Measurements from ENCODE around the gene GLT1D1.

GLT1D1 gene

DNA sequence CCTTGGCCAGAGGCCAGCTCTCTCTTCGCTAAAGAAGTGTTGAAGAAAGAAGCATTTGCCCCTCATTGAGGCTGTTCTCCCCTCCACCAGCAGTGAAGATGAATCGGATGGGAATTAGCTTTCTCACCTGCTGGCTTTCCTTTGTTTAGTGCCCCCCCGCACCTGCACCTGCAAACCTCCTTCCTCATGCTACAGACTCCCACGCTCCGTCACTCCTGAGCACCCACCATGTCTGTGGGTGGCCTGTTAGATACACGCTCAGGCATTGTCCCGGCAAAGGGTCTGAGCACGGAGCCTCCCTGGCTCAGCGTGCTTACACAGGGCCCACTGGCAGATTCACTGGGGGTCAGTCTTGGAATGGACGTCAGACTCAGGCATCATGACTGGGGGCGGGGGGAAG is 121.6 kb downstream of the GLT1D1 start:
- in situ Hi-C loops (cut with MboI; ENCODE audit: low sequenced_read_pairs, unreplicated experiment) = no loop called here
- no peak for DNase-seq (ENCODE audit: low spot score)
- TF ChIP-seq, protein P1, sequence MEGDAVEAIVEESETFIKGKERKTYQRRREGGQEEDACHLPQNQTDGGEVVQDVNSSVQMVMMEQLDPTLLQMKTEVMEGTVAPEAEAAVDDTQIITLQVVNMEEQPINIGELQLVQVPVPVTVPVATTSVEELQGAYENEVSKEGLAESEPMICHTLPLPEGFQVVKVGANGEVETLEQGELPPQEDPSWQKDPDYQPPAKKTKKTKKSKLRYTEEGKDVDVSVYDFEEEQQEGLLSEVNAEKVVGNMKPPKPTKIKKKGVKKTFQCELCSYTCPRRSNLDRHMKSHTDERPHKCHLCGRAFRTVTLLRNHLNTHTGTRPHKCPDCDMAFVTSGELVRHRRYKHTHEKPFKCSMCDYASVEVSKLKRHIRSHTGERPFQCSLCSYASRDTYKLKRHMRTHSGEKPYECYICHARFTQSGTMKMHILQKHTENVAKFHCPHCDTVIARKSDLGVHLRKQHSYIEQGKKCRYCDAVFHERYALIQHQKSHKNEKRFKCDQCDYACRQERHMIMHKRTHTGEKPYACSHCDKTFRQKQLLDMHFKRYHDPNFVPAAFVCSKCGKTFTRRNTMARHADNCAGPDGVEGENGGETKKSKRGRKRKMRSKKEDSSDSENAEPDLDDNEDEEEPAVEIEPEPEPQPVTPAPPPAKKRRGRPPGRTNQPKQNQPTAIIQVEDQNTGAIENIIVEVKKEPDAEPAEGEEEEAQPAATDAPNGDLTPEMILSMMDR (IDR thresholded peaks at IDR 0.05; ENCODE audit: borderline replicate concordance, control extremely low read depth, extremely low read depth, insufficient read depth, missing control alignments) = no peak

DNA sequence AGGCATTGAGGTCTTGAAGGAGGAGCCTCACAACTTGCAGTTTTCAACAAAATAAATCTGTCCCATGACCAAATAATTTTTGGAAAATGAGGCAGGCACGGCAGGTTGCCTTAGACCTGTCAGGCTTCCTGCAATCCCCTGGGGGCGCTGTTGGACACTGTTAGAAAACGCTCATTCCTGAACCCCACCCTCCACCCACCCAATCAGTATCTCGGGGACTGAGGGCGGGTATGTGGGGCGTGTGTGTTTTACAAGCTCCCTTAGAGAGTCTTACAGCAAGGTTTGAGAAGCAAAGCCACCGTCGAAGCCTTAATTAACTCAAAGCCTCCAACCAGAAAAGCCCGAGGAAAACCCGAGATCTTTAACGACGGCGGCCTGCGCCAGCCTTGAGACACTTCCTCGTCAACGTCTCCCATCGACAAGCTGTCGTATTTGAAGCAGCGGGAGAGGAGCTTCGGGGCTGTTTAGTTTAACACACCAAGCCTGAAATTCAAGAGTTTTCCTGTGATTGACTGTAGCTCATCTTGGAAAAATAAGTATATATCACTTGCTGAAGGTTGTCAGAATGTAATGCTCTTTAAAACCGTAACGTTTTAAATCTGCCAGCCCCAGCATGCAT is 123.0 kb downstream of the GLT1D1 start:
- DNase-seq (ENCODE audit: low spot score) = peak; percentile 50
- in situ Hi-C loops (cut with MboI; ENCODE audit: low sequenced_read_pairs, unreplicated experiment) = no loop called here
- TF ChIP-seq, protein P1 (IDR thresholded peaks at IDR 0.05; ENCODE audit: borderline replicate concordance, control extremely low read depth, extremely low read depth, insufficient read depth, missing control alignments) = no peak

DNA sequence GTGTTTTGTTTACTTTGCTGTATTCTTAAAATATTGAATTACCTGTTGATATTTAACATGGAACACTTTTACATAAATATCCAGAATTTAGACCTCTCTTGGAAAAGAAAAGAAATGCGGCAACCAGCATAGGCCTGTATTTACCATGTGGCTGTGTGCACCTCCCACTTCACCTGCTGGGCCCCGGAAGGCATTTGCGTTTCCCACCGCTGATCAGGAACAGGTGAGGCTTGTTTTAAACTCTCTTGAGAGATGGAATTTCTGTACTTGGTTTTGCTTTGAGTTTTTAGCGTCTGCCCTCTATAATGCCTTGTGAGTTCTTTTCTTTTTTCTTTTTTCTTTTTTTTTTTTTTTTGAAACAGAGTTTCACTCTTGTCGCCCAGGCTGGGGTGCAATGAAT is 124.2 kb downstream of the GLT1D1 start:
- DNase-seq (ENCODE audit: low spot score) = no peak
- in situ Hi-C loops (cut with MboI; ENCODE audit: low sequenced_read_pairs, unreplicated experiment) = no loop called here
- TF ChIP-seq, protein P1 (IDR thresholded peaks at IDR 0.05; ENCODE audit: borderline replicate concordance, control extremely low read depth, extremely low read depth, insufficient read depth, missing control alignments) = no peak

DNA sequence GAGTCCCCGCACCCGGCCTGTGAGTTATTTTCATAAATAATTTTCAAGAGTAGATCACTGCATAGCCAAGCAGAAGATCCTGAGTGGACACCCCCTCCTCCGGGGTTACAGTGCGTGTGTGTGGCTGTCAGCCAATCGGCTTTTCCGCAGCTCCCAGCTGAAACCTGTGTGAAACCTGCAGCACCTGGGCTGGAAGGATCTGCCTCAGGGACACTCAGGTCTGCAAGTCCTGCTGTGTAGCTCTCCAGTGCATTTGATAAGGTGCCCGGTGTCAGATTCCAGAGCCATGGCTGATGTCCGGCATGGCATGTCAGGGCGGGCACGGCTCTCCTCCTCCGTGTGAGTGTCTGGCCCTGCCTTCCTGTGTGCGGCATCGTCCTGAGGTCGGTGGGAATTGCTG is 124.8 kb downstream of the GLT1D1 start:
- TF ChIP-seq, protein P1 (IDR thresholded peaks at IDR 0.05; ENCODE audit: borderline replicate concordance, control extremely low read depth, extremely low read depth, insufficient read depth, missing control alignments) = no peak
- DNase-seq (ENCODE audit: low spot score) = no peak
- in situ Hi-C loops (cut with MboI; ENCODE audit: low sequenced_read_pairs, unreplicated experiment) = no loop called here

DNA sequence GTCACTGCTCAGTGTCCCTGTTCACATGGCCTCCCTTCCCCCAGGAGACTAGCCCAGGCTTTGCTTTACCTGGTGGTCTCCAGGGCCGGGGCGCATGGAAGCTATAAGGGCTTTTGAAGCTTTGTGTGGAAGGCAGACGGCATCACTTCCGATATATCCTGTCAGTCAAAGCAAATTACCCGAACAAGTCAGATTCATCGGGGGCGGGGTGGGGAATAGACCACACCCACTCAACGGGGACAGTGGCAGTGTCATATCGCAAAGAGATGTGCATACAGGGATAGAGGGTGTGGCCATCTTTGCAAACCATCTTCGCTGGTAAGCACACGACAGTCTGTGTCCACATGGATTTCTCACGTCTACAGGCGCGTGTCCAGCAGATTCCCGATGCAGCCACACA is 127.3 kb downstream of the GLT1D1 start:
- no peak for DNase-seq (ENCODE audit: low spot score)
- TF ChIP-seq, protein P1 (IDR thresholded peaks at IDR 0.05; ENCODE audit: borderline replicate concordance, control extremely low read depth, extremely low read depth, insufficient read depth, missing control alignments) = no peak
- in situ Hi-C loops (cut with MboI; ENCODE audit: low sequenced_read_pairs, unreplicated experiment) = no loop called here

DNA sequence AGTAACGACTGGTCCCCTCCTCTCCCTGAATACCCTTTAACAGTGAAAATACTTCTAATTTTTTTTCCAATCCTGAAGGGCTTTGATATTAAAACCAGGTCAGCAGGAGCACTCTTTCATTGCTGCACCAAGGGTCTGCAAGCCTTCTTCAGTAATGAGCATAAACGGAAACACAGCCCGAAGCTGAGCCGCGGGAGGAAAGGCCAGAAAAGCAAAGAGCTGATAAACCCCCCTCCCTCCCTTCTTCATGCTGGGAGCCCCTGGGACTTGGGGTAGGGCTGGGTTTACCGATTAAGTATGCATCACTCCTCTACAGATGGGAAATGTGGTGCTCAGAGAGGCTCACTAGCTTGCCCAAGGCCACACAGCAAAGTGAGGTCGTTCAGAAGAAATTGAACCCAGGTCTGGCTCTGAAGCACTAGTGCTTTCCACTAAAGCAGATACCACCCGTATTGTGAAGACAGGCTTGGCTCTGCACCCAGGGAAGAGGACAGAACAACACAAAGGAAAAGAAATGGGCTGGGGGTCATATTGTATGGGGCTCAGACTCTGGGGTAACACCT is 128.8 kb downstream of the GLT1D1 start:
- TF ChIP-seq, protein P1 (IDR thresholded peaks at IDR 0.05; ENCODE audit: borderline replicate concordance, control extremely low read depth, extremely low read depth, insufficient read depth, missing control alignments) = no peak
- in situ Hi-C loops (cut with MboI; ENCODE audit: low sequenced_read_pairs, unreplicated experiment) = no loop called here
- DNase-seq (ENCODE audit: low spot score) = no peak
